Measurements from ENCODE around the gene BTRC. TPM values are rescaled to one million over a fixed set of nuclear protein-coding genes. Genes with fewer than 3 reads are reported as not detected.

BTRC gene
- total and polyA plus RNA-seq, 8 donors, result 4.3 to 16.4 (median 9.0) TPM

DNA sequence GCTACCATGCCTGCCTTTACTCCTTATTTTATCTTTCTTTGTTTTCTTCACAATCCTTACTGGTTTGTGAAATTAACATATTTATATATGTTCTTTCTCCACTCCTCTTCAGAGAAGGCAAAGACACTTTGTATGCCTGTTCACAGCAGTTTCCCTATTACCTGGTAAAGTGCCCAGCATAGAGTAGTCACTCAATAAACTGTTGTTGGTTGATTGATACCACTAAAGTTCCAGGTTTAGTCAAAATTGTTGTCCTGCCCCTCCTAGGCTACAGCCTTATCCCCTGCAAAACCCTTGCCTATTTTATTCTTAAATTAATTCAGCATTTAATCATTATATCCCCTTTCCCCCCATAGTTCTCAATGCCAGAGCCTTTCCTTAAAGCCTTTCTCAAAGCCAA, 158.0 kb downstream of the BTRC start:
- H3K4me1 ChIP-seq, result no peaks in the 10 kb centered on the region
- H3K4me3 ChIP-seq, result no peak overlapping the region
- H3K9me3 ChIP-seq, result no peaks in the 10 kb centered on the region
- no peak overlapping the region for H3K27ac ChIP-seq
- no peaks in the 10 kb centered on the region for H3K27me3 ChIP-seq
- FAIRE-seq, result no peak
- no peak for DNase-seq
- intact Hi-C loops (cut with DNase I), result no loop called here
- no peaks in the 10 kb centered on the region for H3K36me3 ChIP-seq
- ATAC-seq, result no peak
- TF ChIP-seq, protein P1, sequence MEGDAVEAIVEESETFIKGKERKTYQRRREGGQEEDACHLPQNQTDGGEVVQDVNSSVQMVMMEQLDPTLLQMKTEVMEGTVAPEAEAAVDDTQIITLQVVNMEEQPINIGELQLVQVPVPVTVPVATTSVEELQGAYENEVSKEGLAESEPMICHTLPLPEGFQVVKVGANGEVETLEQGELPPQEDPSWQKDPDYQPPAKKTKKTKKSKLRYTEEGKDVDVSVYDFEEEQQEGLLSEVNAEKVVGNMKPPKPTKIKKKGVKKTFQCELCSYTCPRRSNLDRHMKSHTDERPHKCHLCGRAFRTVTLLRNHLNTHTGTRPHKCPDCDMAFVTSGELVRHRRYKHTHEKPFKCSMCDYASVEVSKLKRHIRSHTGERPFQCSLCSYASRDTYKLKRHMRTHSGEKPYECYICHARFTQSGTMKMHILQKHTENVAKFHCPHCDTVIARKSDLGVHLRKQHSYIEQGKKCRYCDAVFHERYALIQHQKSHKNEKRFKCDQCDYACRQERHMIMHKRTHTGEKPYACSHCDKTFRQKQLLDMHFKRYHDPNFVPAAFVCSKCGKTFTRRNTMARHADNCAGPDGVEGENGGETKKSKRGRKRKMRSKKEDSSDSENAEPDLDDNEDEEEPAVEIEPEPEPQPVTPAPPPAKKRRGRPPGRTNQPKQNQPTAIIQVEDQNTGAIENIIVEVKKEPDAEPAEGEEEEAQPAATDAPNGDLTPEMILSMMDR (IDR thresholded peaks at IDR 0.05), result no peak

DNA sequence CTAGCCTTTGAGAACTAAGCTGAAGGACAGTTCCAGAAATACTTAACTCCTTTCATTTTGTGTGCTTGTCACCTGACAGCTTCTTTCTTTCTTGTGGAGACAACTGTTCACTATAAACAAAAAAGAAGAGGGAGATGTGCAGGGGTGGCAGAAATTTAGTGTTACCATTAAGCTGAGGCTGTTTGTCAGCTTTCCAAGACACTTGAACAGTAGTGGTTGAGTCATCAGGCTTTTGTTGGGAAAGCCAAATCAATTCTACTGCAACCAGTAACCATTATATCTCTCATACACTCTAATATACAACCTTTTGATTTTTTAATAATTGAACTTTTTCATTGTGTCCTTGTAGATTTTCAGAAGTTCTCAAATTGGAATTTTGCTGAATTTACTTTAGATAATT, 158.8 kb downstream of the BTRC start:
- no peaks in the 10 kb centered on the region for H3K27me3 ChIP-seq
- H3K9me3 ChIP-seq, result no peaks in the 10 kb centered on the region
- no peak for DNase-seq
- H3K4me3 ChIP-seq, result no peak overlapping the region
- TF ChIP-seq, protein P1 (IDR thresholded peaks at IDR 0.05), result no peak
- no peak overlapping the region for H3K27ac ChIP-seq
- intact Hi-C loops (cut with DNase I), result no loop called here
- no peaks in the 10 kb centered on the region for H3K4me1 ChIP-seq
- no peak for ATAC-seq
- H3K36me3 ChIP-seq, result no peaks in the 10 kb centered on the region
- FAIRE-seq, result no peak

DNA sequence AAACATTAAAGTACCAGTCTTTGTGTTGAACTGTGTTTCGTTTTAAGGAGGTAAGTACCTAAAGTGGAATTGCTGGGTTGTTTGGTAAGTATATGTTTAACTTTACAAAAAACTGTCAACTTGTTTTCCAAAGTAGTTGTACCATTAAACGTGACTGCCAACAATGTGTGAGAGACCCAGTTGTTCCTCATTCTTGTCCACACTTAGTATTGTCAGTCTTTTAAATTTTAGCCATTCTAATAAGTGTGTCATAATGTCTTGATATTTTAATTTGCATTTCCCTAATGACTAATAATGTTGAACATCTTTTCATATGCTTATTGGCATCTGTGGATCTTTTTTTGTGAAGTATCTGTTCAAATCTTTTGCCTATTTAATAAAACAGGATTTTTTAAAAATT, 159.8 kb downstream of the BTRC start:
- Histone ChIP-seq H3K27ac (no peak overlapping the region), H3K4me3 (no peak overlapping the region), H3K9me3 (no peaks in the 10 kb centered on the region), H3K4me1 (no peaks in the 10 kb centered on the region), H3K36me3 (no peaks in the 10 kb centered on the region), H3K27me3 (no peaks in the 10 kb centered on the region)
- DNase-seq (no peak), ATAC-seq (no peak), FAIRE-seq (peak; percentile 65)
- intact Hi-C loops (cut with DNase I), result no loop called here
- 90 to 96% methylated on average over 2 of the region's 2 CpGs for WGBS, 2 donors
- TF ChIP-seq, protein P1 (IDR thresholded peaks at IDR 0.05), result no peak

DNA sequence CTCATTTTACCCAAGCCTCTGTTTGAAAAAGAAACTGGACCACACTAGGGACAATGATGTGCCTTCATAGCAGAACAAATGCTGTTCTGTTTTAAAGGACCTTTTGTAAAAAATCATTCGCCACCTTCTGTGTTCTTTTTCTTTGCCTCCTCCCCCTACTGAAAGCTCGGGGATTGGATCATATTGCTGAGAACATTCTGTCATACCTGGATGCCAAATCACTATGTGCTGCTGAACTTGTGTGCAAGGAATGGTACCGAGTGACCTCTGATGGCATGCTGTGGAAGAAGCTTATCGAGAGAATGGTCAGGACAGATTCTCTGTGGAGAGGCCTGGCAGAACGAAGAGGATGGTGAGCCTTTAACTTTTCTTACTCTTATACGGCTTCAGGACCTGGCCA, 171.9 kb downstream of the BTRC start:
- FAIRE-seq, result no peak
- Histone ChIP-seq H3K9me3 (no peaks in the 10 kb centered on the region), H3K4me1 (no peaks in the 10 kb centered on the region), H3K27me3 (no peaks in the 10 kb centered on the region), H3K36me3 (no peaks in the 10 kb centered on the region), H3K27ac (no peak overlapping the region), H3K4me3 (no peak overlapping the region)
- ATAC-seq, result no peak
- 89 to 94% methylated on average over 6 of the region's 6 CpGs for WGBS, 2 donors
- intact Hi-C loops (cut with DNase I), result no loop called here
- no peak for DNase-seq
- TF ChIP-seq, protein P1 (IDR thresholded peaks at IDR 0.05), result no peak

DNA sequence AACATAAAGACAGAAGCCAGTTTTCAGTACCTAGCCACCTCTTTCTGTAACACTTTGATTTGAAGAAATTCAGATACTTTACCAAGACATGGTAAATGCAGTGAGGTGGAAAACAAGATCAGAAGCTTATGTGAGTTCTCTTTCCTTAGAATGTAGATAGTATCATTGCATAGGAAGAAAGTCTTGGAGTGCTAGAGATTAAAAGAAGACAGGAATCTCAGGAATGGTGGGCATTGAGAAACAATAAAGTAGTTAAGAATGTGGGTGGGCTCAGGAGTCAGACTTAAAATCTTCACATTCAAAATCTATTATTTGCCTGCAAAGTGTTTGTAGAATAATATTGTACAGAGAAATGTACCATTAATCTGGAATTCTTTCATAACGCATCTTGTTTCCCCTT, 175.2 kb downstream of the BTRC start:
- H3K27ac ChIP-seq, result no peak overlapping the region

More for the DNA sequence above, 175.2 kb downstream of the BTRC start:
- WGBS, 2 donors, result 89 to 94% methylated on average over 1 of the region's 1 CpG
- no peaks in the 10 kb centered on the region for H3K4me1 ChIP-seq
- DNase-seq (no peak), ATAC-seq (no peak), FAIRE-seq (no peak)
- no peaks in the 10 kb centered on the region for H3K9me3 ChIP-seq
- TF ChIP-seq, protein P1 (IDR thresholded peaks at IDR 0.05), result no peak
- no peak overlapping the region for H3K4me3 ChIP-seq
- peaks cover 0 to 6% (median 0%) of the 10 kb centered on the region in 3 donors for H3K36me3 ChIP-seq
- H3K27me3 ChIP-seq, result no peaks in the 10 kb centered on the region
- intact Hi-C loops (cut with DNase I), result no loop called here

Measured in pancreas (tissue), 10 donors.